ENCODE measurements around the gene ATP2B2. TPM values are rescaled to one million over a fixed set of nuclear protein-coding genes. Genes with fewer than 3 reads are reported as not detected.

ATP2B2 gene
- total and polyA plus RNA-seq, 2 of the 8 experiments (the other 6 are each of a cell fraction or from before 2014, with no cell fraction given), result 0.14 to 1.2 TPM

GRCh38 chr3:10460951-10461545 lies 44.3 kb downstream of the ATP2B2 start (continued):
- no peak for TF ChIP-seq RNF2 (IDR thresholded peaks at IDR 0.05; ENCODE audit: borderline replicate concordance, low read depth, low read length, missing control alignments, poor library complexity, severe bottlenecking)

Data from H1 (cell line).